ENCODE data around the gene CNTD1. TPM values are rescaled to one million over a fixed set of nuclear protein-coding genes. Genes with fewer than 3 reads are reported as not detected.
"Not testable (repeated sequence)": the region's sequence is repeated elsewhere in the genome, so short reads cannot be mapped to it uniquely, and the experiment has no call there.

The CNTD1 gene
- polyA plus RNA-seq (ENCODE audit: insufficient read length in 4 of 4), result 1 to 10 TPM; 1.7 to 3.1 (median 2.0) TPM

GRCh38 chr17:42798383-42799380, at the start of gene CNTD1, which contains the start of gene COA3:
Gene CNTD1, plus strand, starts transcription at chr17:42798861. Its CDS starts 207 bp downstream, at chr17:42799068.
Gene COA3, minus strand, starts transcription at chr17:42798704. Its CDS starts 23 bp downstream, at chr17:42798681.
- DNase-seq (ENCODE audit: low read depth in 4 of 4, low spot score in 3 of 4), result peak in 3 of 4 donors; percentile 64 to 68 (median 68)

GRCh38 chr17:42748908-42749798, 49.5 kb upstream of the CNTD1 start:
- no peak for DNase-seq (ENCODE audit: low read depth in 4 of 4, low spot score in 3 of 4)

- DNase-seq (ENCODE audit: low read depth in 4 of 4, low spot score in 3 of 4), result no peak
Measured at GRCh38 chr17:42750739-42751344, 47.8 kb upstream of the CNTD1 start.

- no peak for DNase-seq (ENCODE audit: low read depth in 4 of 4, low spot score in 3 of 4)
Measured at GRCh38 chr17:42751628-42752027, 47.0 kb upstream of the CNTD1 start.

GRCh38 chr17:42754782-42755181, 43.9 kb upstream of the CNTD1 start:
- DNase-seq (ENCODE audit: low read depth in 4 of 4, low spot score in 3 of 4), result no peak

GRCh38 chr17:42759982-42760651, 38.5 kb upstream of the CNTD1 start:
- no peak for DNase-seq (ENCODE audit: low read depth in 4 of 4, low spot score in 3 of 4)

- no peak for DNase-seq (ENCODE audit: low read depth in 4 of 4, low spot score in 3 of 4)
Measured at GRCh38 chr17:42760652-42761581, 37.7 kb upstream of the CNTD1 start, which contains the start of gene RAMP2. Gene RAMP2, plus strand, starts transcription at chr17:42761227. Its CDS starts 35 bp downstream, at chr17:42761262.

GRCh38 chr17:42761638-42762037, 37.0 kb upstream of the CNTD1 start:
- DNase-seq (ENCODE audit: low read depth in 4 of 4, low spot score in 3 of 4), result no peak

GRCh38 chr17:42766124-42766523, 32.5 kb upstream of the CNTD1 start:
- DNase-seq (ENCODE audit: low read depth in 4 of 4, low spot score in 3 of 4), result no peak

GRCh38 chr17:42767512-42767911, 31.1 kb upstream of the CNTD1 start:
- no peak for DNase-seq (ENCODE audit: low read depth in 4 of 4, low spot score in 3 of 4)

GRCh38 chr17:42768006-42768405, 30.7 kb upstream of the CNTD1 start:
- not testable (repeated sequence) for DNase-seq (ENCODE audit: low read depth in 4 of 4, low spot score in 3 of 4)

- not testable (repeated sequence) for DNase-seq (ENCODE audit: low read depth in 4 of 4, low spot score in 3 of 4)
Measured at GRCh38 chr17:42769964-42770363, 28.7 kb upstream of the CNTD1 start.

GRCh38 chr17:42772945-42773289, 25.7 kb upstream of the CNTD1 start:
- no peak for DNase-seq (ENCODE audit: low read depth in 4 of 4, low spot score in 3 of 4)

GRCh38 chr17:42773290-42774035, 25.2 kb upstream of the CNTD1 start, which contains the start of gene VPS25:
Gene VPS25, plus strand, starts transcription at chr17:42773449. Its CDS starts 27 bp downstream, at chr17:42773476.
- peak; percentile 65 to 69 (median 67) for DNase-seq (ENCODE audit: low read depth in 4 of 4, low spot score in 3 of 4)

GRCh38 chr17:42774066-42774745, 24.5 kb upstream of the CNTD1 start:
- DNase-seq (ENCODE audit: low read depth in 4 of 4, low spot score in 3 of 4), result no peak

GRCh38 chr17:42775534-42776098, 23.0 kb upstream of the CNTD1 start:
- DNase-seq (ENCODE audit: low read depth in 4 of 4, low spot score in 3 of 4), result no peak

- no peak for DNase-seq (ENCODE audit: low read depth in 4 of 4, low spot score in 3 of 4)
Measured at GRCh38 chr17:42778570-42778969, 20.1 kb upstream of the CNTD1 start.
